HL-60/S4 treated with retinoic acid at 250 ng/mL for 4 days and 3 days (cell line): Measurements from ENCODE around the gene TMEM231.
"Not testable (repeated sequence)": the region's sequence is repeated elsewhere in the genome, so short reads cannot be mapped to it uniquely, and the experiment has no call there.

ENCODE experiments used
- in situ Hi-C: fragments of 300-500 bp; cut with MboI; formaldehyde crosslinking; loops from 2 replicates; pipeline ENCODE4 v1.7.0; 2022; ENCODE audit warnings: low sequenced_read_pairs

Gene TMEM231

GRCh38 chr16:75567911-75568310, 11.9 kb upstream of the TMEM231 start:
- in situ Hi-C loops: no loop called here

- in situ Hi-C loops: no loop called here
Measured at GRCh38 chr16:75566758-75567255, 10.8 kb upstream of the TMEM231 start.

GRCh38 chr16:75566040-75566757, 10.1 kb upstream of the TMEM231 start, which contains the start of gene GABARAPL2:
Gene GABARAPL2, plus strand, starts transcription at chr16:75566379. Its CDS starts 108 bp downstream, at chr16:75566487.
- in situ Hi-C loops: no loop called here

GRCh38 chr16:75565640-75566039, 9.6 kb upstream of the TMEM231 start:
- in situ Hi-C loops: no loop called here

- in situ Hi-C loops: no loop called here
Measured at GRCh38 chr16:75559564-75560372, 3.7 kb upstream of the TMEM231 start.

- in situ Hi-C loops: no loop called here
Measured at GRCh38 chr16:75558846-75559401, 2.9 kb upstream of the TMEM231 start.

- in situ Hi-C loops: no loop called here
Measured at GRCh38 chr16:75556431-75556950, 439 bp upstream of the TMEM231 start.

GRCh38 chr16:75555213-75555706, 792 bp downstream of the TMEM231 start:
- in situ Hi-C loops: no loop called here

- in situ Hi-C loops: no loop called here
Measured at GRCh38 chr16:75552951-75553350, 3.1 kb downstream of the TMEM231 start.

- in situ Hi-C loops: no loop called here
Measured at GRCh38 chr16:75550211-75550662, 5.8 kb downstream of the TMEM231 start.

- in situ Hi-C loops: not testable (repeated sequence)
Measured at GRCh38 chr16:75548456-75548855, 7.6 kb downstream of the TMEM231 start.

- in situ Hi-C loops: no loop called here
Measured at GRCh38 chr16:75546293-75546692, 9.8 kb downstream of the TMEM231 start.

- in situ Hi-C loops: not testable (repeated sequence)
Measured at GRCh38 chr16:75545879-75546278, 10.2 kb downstream of the TMEM231 start.

- in situ Hi-C loops: not testable (repeated sequence)
Measured at GRCh38 chr16:75542462-75542861, 13.6 kb downstream of the TMEM231 start.

GRCh38 chr16:75541236-75541635, 14.8 kb downstream of the TMEM231 start:
- in situ Hi-C loops: no loop called here

GRCh38 chr16:75538882-75539565, 17.0 kb downstream of the TMEM231 start:
- in situ Hi-C loops: not testable (repeated sequence)

- in situ Hi-C loops: no loop called here
Measured at GRCh38 chr16:75537776-75538175, 18.3 kb downstream of the TMEM231 start.

GRCh38 chr16:75535901-75536300, 20.2 kb downstream of the TMEM231 start, which contains the start of gene CHST5:
Gene CHST5, minus strand, starts transcription at chr16:75536108. Its CDS starts 5,724 bp downstream, at chr16:75530384.
- in situ Hi-C loops: no loop called here

GRCh38 chr16:75535211-75535843, 20.7 kb downstream of the TMEM231 start:
- in situ Hi-C loops: no loop called here
